GM21390 (cell line): ENCODE measurements around the gene CACNG6.
"Not testable (repeated sequence)": the region's sequence is repeated elsewhere in the genome, so short reads cannot be mapped to it uniquely, and the experiment has no call there.

Experiments
- ATAC-seq: cut with Tn5 transposase; IDR thresholded peaks from one replicate; pipeline ENCODE4 v1.9.1; 2021; ENCODE audit not compliant: unreplicated experiment

The CACNG6 gene

GRCh38 chr19:53991224-53992113, at the start of gene CACNG6:
TSS of gene CACNG6 (plus strand) at chr19:53991637. CDS start at chr19:53992878, 1,241 bp downstream.
- ATAC-seq = no peak

- no peak for ATAC-seq
These were observed 49.2 kb upstream of the CACNG6 start for GRCh38 chr19:53942001-53942786.

GRCh38 chr19:53944416-53944815, 47.0 kb upstream of the CACNG6 start:
- no peak for ATAC-seq

GRCh38 chr19:53944933-53945332, 46.5 kb upstream of the CACNG6 start:
- no peak for ATAC-seq

- no peak for ATAC-seq
These were observed 46.0 kb upstream of the CACNG6 start for GRCh38 chr19:53945441-53945840.

- no peak for ATAC-seq
These were observed 45.4 kb upstream of the CACNG6 start for GRCh38 chr19:53945998-53946397.

- ATAC-seq = no peak
These were observed 43.8 kb upstream of the CACNG6 start for GRCh38 chr19:53947624-53948023.

GRCh38 chr19:53948611-53949010, 42.8 kb upstream of the CACNG6 start:
- not testable (repeated sequence) for ATAC-seq

- ATAC-seq = no peak
These were observed 40.0 kb upstream of the CACNG6 start for GRCh38 chr19:53951436-53951835.

- ATAC-seq = no peak
These were observed 39.5 kb upstream of the CACNG6 start for GRCh38 chr19:53951947-53952346.

GRCh38 chr19:53953383-53953782, 38.1 kb upstream of the CACNG6 start:
- no peak for ATAC-seq

- ATAC-seq = no peak
These were observed 33.8 kb upstream of the CACNG6 start for GRCh38 chr19:53957448-53958167.

- ATAC-seq = no peak
These were observed 33.3 kb upstream of the CACNG6 start for GRCh38 chr19:53958168-53958571.

GRCh38 chr19:53958823-53959757, 32.3 kb upstream of the CACNG6 start:
- no peak for ATAC-seq

- no peak for ATAC-seq
These were observed 31.2 kb upstream of the CACNG6 start for GRCh38 chr19:53960187-53960586.

- ATAC-seq = no peak
These were observed 30.6 kb upstream of the CACNG6 start for GRCh38 chr19:53960886-53961285.

- ATAC-seq = no peak
These were observed 29.7 kb upstream of the CACNG6 start for GRCh38 chr19:53961523-53962356.

- ATAC-seq = no peak
These were observed 28.5 kb upstream of the CACNG6 start, which contains the start of gene CACNG8 for GRCh38 chr19:53962887-53963431. TSS of gene CACNG8 (plus strand) at chr19:53962937.

- no peak for ATAC-seq
These were observed 26.3 kb upstream of the CACNG6 start for GRCh38 chr19:53965091-53965490.
